BLaER1 (cell line): ENCODE measurements around the gene PDLIM1.
A peak's percentile ranks its signal among the peaks of the same experiment; 100 is the strongest.

Experiments
- H3K27ac ChIP-seq: shearing (Covaris generic); formaldehyde crosslinking; 2 replicates; pipeline ENCODE4 v1.8.1; 2022
- H3K27me3 ChIP-seq: shearing (Covaris generic); formaldehyde crosslinking; 2 replicates; pipeline ENCODE4 v1.8.1; 2022
- H3K36me3 ChIP-seq: shearing (Covaris generic); formaldehyde crosslinking; 2 replicates; pipeline ENCODE4 v1.8.1; 2022
- H3K4me1 ChIP-seq: shearing (Covaris generic); formaldehyde crosslinking; 2 replicates; pipeline ENCODE4 v1.8.1; 2022
- H3K4me2 ChIP-seq: shearing (Covaris generic); formaldehyde crosslinking; 2 replicates; pipeline ENCODE4 v1.8.1; 2022
- H3K4me3 ChIP-seq: shearing (Covaris generic); formaldehyde crosslinking; 2 replicates; pipeline ENCODE4 v1.8.1; 2022
- H3K9ac ChIP-seq: shearing (Covaris generic); formaldehyde crosslinking; 2 replicates; pipeline ENCODE4 v1.8.1; 2022
- H3K9me3 ChIP-seq: shearing (Covaris generic); formaldehyde crosslinking; 2 replicates; pipeline ENCODE4 v1.8.1; 2022
- H4K20me1 ChIP-seq: shearing (Covaris generic); formaldehyde crosslinking; 2 replicates; pipeline ENCODE4 v1.8.1; 2022
- Cebpa-rat ChIP-seq: shearing (Covaris generic); IDR thresholded peaks from 2 replicates; pipeline ENCODE4 v1.8.1; 2022

The PDLIM1 gene

DNA sequence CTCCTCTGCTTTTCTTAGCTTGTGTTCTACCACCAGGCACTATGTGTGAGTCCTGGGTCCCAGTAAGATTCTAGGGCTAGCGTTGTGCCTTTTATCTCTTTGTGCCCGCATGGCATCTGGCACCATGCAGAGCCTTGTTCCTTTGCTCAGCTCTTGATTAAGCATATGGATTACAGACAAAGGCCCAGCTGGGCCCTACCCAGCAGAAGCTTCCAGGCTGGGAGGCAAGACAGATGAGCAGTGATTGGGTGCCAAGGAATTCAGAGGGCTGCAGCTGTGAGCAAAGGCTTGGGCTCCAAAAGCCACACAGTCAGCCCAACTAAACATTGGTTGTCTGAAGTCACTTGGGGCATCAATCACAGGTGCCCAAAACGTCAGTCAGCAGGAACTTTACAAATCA, 94.8 kb downstream of the PDLIM1 start:
- Histone ChIP-seq H3K9me3 (no peaks in the 10 kb centered on the region), H3K27ac (no peak overlapping the region), H3K4me1 (no peaks in the 10 kb centered on the region), H4K20me1 (no peaks in the 10 kb centered on the region), H3K4me2 (no peak overlapping the region), H3K36me3 (no peaks in the 10 kb centered on the region), H3K9ac (no peak overlapping the region), H3K27me3 (no peaks in the 10 kb centered on the region), H3K4me3 (no peak overlapping the region)
- no peak for TF ChIP-seq Cebpa-rat

DNA sequence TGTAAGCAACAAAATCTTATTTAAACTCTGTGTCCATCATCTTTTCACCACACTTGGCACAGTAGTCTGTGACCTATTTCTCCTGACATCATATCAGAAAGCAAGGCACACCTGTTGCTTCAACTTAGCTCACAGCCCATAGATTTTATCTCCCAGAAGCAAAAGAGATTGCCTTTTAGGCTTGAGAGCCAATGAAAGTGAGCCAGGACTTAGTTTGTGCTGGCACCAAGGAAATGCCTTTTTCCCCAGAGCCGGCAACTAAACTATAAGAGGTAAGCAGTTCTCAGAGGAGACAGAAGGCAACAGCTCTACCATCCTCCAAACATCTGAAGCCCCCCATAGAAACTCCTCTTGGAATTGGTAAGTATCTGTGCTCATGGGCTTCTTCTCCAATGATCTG, 96.9 kb downstream of the PDLIM1 start, which contains the start of gene ACSM6:
Gene ACSM6 (plus strand): TSS at position 295 of the 400 bp plus-strand sequence. CDS start 248 bp downstream, outside the sequence.
- Histone ChIP-seq H3K9me3 (no peaks in the 10 kb centered on the region), H4K20me1 (no peaks in the 10 kb centered on the region), H3K4me1 (no peaks in the 10 kb centered on the region), H3K27me3 (no peaks in the 10 kb centered on the region), H3K27ac (no peak within 1 kb of the TSS), H3K9ac (no peak within 1 kb of the TSS), H3K4me2 (no peak within 1 kb of the TSS), H3K4me3 (no peak within 1 kb of the TSS), H3K36me3 (no peaks in the 10 kb centered on the region)
- TF ChIP-seq Cebpa-rat = no peak

DNA sequence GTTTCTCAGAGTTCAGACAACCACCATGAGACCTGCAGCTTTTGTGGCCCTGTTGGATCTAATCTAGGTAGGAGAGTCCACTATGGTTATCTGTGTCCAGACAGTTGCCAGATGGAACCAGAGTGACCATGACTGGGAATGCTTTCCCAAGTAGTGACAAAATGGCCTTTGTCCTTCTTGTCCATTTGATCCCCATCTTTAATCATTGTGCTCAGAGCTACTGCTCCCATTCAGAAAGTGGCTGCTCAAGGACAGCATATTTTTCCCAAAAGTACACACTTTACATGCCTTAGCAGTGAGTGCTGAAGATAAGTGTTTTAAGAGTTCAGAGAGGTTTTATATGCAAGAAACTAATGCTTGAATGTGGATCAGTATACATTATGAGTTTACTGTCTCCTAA, 102.2 kb downstream of the PDLIM1 start:
- TF ChIP-seq Cebpa-rat = no peak
- no peak overlapping the region for H3K27ac ChIP-seq
- H4K20me1 ChIP-seq = no peaks in the 10 kb centered on the region
- no peak overlapping the region for H3K4me2 ChIP-seq
- peaks cover 10% of the 10 kb centered on the region for H3K27me3 ChIP-seq
- no peaks in the 10 kb centered on the region for H3K9me3 ChIP-seq
- no peaks in the 10 kb centered on the region for H3K36me3 ChIP-seq
- peaks cover 15% of the 10 kb centered on the region for H3K4me1 ChIP-seq
- H3K9ac ChIP-seq = no peak overlapping the region
- H3K4me3 ChIP-seq = no peak overlapping the region

DNA sequence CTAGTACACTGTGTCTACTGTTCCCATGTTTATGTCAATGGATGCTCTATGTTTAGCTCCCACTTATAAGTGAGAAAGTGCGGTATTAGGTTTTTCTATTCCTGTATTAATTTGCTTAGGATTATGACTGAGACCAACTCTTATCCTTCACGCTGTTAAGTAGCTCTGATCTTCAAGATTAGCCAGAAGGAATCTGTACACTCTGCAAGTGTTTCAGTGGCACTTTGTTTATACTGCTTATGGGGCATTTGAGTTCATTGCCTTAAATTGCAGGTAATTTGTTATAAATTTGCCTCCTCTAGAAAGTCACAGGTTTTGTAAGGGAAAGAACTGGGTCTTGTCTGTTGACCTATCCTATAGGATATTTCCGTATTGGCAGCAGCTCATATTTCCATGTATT, 103.2 kb downstream of the PDLIM1 start:
- Histone ChIP-seq H3K27me3 (peaks cover 17% of the 10 kb centered on the region), H3K4me2 (0 out of 2 replicates have a peak overlapping the region, but pooled peaks have one; percentile 37), H3K36me3 (no peaks in the 10 kb centered on the region), H4K20me1 (no peaks in the 10 kb centered on the region), H3K4me3 (no peak overlapping the region), H3K9me3 (no peaks in the 10 kb centered on the region), H3K4me1 (peaks cover 15% of the 10 kb centered on the region), H3K27ac (no peak overlapping the region), H3K9ac (no peak overlapping the region)
- no peak for TF ChIP-seq Cebpa-rat
